Measurements from ENCODE around the gene IFFO2. TPM values are rescaled to one million over a fixed set of nuclear protein-coding genes. Genes with fewer than 3 reads are reported as not detected.

Gene IFFO2
- total RNA-seq, 1 donor from 2014 or later = 24.4 TPM

DNA sequence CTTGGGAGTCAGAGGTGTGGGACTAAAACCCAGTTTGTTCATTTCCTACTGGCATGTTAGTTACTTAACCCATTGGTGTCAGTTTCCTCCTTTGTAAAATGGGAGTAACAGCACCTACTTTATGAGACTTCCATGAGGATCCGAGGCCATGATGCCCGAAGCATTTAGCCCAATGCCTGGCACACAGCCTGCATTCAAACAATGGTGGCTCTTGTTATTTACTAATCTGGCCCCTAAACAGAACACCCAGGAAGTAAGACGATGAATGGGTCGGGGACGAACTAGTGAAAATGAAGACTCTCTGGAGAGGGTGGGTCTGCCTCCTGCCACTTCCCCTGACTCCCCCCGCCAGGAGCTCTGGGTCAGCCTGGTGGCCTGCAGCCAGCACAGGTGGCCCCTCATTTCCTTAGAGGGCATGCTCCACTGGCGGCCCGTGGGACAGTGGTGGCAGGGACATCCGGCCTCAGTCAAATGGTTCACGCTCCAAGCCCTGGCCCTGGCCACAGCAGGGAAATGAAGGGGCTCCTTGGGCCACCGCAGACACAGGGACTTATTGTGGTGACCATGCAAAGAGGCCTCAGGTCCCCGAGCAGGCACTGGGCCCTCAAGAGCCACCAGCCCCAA is 87.6 kb downstream of the IFFO2 start:
- H3K4me3 Mint-ChIP-seq (ENCODE audit: low read depth) = no peak overlapping the region
- DNase-seq (ENCODE audit: low spot score, unreplicated experiment) = no peak
- peaks cover 16% of the 10 kb centered on the region for H3K27me3 Mint-ChIP-seq
- TF ChIP-seq, protein P1, sequence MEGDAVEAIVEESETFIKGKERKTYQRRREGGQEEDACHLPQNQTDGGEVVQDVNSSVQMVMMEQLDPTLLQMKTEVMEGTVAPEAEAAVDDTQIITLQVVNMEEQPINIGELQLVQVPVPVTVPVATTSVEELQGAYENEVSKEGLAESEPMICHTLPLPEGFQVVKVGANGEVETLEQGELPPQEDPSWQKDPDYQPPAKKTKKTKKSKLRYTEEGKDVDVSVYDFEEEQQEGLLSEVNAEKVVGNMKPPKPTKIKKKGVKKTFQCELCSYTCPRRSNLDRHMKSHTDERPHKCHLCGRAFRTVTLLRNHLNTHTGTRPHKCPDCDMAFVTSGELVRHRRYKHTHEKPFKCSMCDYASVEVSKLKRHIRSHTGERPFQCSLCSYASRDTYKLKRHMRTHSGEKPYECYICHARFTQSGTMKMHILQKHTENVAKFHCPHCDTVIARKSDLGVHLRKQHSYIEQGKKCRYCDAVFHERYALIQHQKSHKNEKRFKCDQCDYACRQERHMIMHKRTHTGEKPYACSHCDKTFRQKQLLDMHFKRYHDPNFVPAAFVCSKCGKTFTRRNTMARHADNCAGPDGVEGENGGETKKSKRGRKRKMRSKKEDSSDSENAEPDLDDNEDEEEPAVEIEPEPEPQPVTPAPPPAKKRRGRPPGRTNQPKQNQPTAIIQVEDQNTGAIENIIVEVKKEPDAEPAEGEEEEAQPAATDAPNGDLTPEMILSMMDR (IDR thresholded peaks at IDR 0.05; ENCODE audit: unreplicated experiment) = no peak
- no peaks in the 10 kb centered on the region for H3K9me3 Mint-ChIP-seq (ENCODE audit: low read depth)
- no peak overlapping the region for H3K27ac Mint-ChIP-seq
- no peaks in the 10 kb centered on the region for H3K4me1 Mint-ChIP-seq (ENCODE audit: low read depth)
- H3K36me3 Mint-ChIP-seq (ENCODE audit: insufficient read depth) = peaks cover 2% of the 10 kb centered on the region

DNA sequence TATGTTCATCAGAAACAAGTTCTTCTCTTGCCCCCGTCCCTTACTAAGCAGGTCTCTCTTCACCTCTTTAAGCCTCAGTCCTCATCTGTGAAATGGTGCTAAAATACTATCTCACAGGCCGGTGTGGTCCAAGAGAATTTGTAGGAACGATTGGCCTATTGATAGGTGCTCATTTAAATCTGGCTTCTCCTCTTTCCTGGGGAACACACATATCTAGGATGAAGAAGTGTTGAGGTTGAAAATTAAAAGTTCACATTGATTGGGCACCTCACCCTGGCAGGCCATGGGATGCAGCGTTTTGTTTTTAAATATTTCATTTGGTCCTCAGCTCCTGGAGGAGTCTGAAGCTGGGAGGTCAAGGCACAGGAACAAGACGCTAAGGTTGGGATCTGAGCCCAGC is 88.1 kb downstream of the IFFO2 start:
- H3K4me1 Mint-ChIP-seq (ENCODE audit: low read depth) = no peaks in the 10 kb centered on the region
- TF ChIP-seq, protein P1 (IDR thresholded peaks at IDR 0.05; ENCODE audit: unreplicated experiment) = no peak
- no peaks in the 10 kb centered on the region for H3K9me3 Mint-ChIP-seq (ENCODE audit: low read depth)
- H3K4me3 Mint-ChIP-seq (ENCODE audit: low read depth) = no peak overlapping the region
- no peak for DNase-seq (ENCODE audit: low spot score, unreplicated experiment)
- H3K27ac Mint-ChIP-seq = no peak overlapping the region
- peaks cover 2% of the 10 kb centered on the region for H3K36me3 Mint-ChIP-seq (ENCODE audit: insufficient read depth)
- H3K27me3 Mint-ChIP-seq = peaks cover 16% of the 10 kb centered on the region

DNA sequence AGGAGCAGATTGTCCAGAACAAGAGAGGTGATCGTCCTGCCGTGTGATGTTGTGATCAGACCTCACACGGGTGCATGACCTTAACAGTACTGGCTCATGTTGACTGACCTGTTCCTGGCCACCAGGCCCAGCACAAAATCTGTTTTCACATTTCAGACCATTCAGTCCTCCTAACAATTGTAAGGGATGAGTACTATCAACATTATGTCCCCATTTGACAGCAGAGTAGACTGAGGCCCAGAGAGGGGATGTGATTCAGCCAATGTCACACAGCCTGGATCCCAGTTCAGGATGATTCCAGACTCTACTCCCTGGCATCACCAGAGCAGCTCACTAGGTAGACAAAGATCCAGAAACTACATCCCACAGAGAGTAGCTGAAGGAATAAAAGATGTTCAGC is 89.6 kb downstream of the IFFO2 start:
- no peaks in the 10 kb centered on the region for H3K9me3 Mint-ChIP-seq (ENCODE audit: low read depth)
- TF ChIP-seq, protein P1 (IDR thresholded peaks at IDR 0.05; ENCODE audit: unreplicated experiment) = no peak
- H3K4me3 Mint-ChIP-seq (ENCODE audit: low read depth) = no peak overlapping the region

DNA sequence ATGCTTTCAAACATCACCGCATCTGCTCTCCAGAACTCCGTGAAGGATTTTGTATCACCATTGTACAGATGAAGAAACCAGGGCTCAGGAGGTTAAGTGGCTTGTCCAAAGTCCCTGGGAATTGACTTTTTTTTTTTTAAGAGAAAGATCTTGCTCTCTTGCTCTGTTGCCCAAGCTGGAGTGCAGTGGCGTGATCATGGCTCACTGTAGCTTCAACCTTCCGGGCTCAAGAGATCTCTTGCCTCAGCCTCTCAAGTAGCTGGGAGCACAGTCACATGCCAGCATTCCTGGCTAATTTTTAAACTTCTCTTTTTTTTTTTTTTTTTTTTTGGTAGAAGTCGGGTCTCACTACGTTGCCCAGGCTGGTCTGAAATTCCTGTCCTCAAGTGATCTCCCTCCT is 90.2 kb downstream of the IFFO2 start:
- no peak for DNase-seq (ENCODE audit: low spot score, unreplicated experiment)
- H3K27ac Mint-ChIP-seq = no peak overlapping the region
- H3K4me3 Mint-ChIP-seq (ENCODE audit: low read depth) = no peak overlapping the region
- H3K27me3 Mint-ChIP-seq = peaks cover 24% of the 10 kb centered on the region
- H3K4me1 Mint-ChIP-seq (ENCODE audit: low read depth) = no peaks in the 10 kb centered on the region
- H3K36me3 Mint-ChIP-seq (ENCODE audit: insufficient read depth) = no peaks in the 10 kb centered on the region
- H3K9me3 Mint-ChIP-seq (ENCODE audit: low read depth) = no peaks in the 10 kb centered on the region
- TF ChIP-seq, protein P1 (IDR thresholded peaks at IDR 0.05; ENCODE audit: unreplicated experiment) = no peak

More for the DNA sequence above, 89.6 kb downstream of the IFFO2 start:
- H3K27me3 Mint-ChIP-seq = peaks cover 23% of the 10 kb centered on the region
- no peak overlapping the region for H3K27ac Mint-ChIP-seq
- no peak for DNase-seq (ENCODE audit: low spot score, unreplicated experiment)
- no peaks in the 10 kb centered on the region for H3K4me1 Mint-ChIP-seq (ENCODE audit: low read depth)
- no peaks in the 10 kb centered on the region for H3K36me3 Mint-ChIP-seq (ENCODE audit: insufficient read depth)

DNA sequence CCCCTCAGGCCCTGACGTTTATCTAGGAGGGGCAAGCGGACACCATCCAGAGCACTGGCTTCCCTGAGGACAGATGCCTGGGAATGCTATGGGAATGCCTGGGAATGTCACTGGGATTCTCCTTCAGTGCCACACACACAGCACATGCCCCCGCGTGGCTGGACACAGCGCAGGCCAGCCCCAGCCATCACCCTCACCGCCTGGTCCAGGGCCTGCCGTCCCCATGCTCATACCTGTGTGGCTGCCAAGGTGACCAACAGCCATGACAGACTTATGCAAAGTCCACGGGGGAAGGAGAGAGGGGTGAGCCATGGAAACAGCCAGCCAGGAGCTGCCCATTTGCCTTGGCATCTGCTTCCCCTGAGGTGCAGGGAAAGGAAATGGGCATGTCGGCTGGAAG is 91.3 kb downstream of the IFFO2 start:
- no peak overlapping the region for H3K4me3 Mint-ChIP-seq (ENCODE audit: low read depth)
- peaks cover 28% of the 10 kb centered on the region for H3K27me3 Mint-ChIP-seq
- no peak for DNase-seq (ENCODE audit: low spot score, unreplicated experiment)
- no peaks in the 10 kb centered on the region for H3K9me3 Mint-ChIP-seq (ENCODE audit: low read depth)
- no peaks in the 10 kb centered on the region for H3K4me1 Mint-ChIP-seq (ENCODE audit: low read depth)
- TF ChIP-seq, protein P1 (IDR thresholded peaks at IDR 0.05; ENCODE audit: unreplicated experiment) = no peak
- no peak overlapping the region for H3K27ac Mint-ChIP-seq
- H3K36me3 Mint-ChIP-seq (ENCODE audit: insufficient read depth) = no peaks in the 10 kb centered on the region
